H9 (cell line): ENCODE results near the gene CORIN. TPM values are rescaled to one million over a fixed set of nuclear protein-coding genes. Genes with fewer than 3 reads are reported as not detected.

Experiments used
- DNase-seq: peaks from one replicate; pipeline ENCODE4 v3.0.0-alpha.2; 2017
- H2AFZ ChIP-seq: one replicate; pipeline ENCODE4 v1.6.1; 2013; ENCODE audit warnings: mild to moderate bottlenecking, low read length, control low read depth, moderate library complexity
- H2AK5ac ChIP-seq: 2 replicates; pipeline ENCODE4 v1.6.1; 2013; ENCODE audit warnings: low read length, control low read depth, mixed read lengths; ENCODE audit not compliant: insufficient read length
- H2BK120ac ChIP-seq: one replicate; pipeline ENCODE4 v1.6.1; 2013; ENCODE audit warnings: low read depth, mild to moderate bottlenecking, low read length, control low read depth, inconsistent platforms; ENCODE audit not compliant: poor library complexity, severe bottlenecking
- H2BK12ac ChIP-seq: 2 replicates; pipeline ENCODE4 v1.6.1; 2013; ENCODE audit warnings: low read length, control low read depth, mixed read lengths, low read depth; ENCODE audit not compliant: insufficient read length
- H2BK15ac ChIP-seq: 2 replicates; pipeline ENCODE4 v1.6.1; 2013; ENCODE audit warnings: low read depth, low read length, control low read depth
- H2BK20ac ChIP-seq: one replicate; pipeline ENCODE4 v1.6.1; 2013; ENCODE audit warnings: low read depth, mild to moderate bottlenecking, low read length, control low read depth, inconsistent platforms; ENCODE audit not compliant: poor library complexity, severe bottlenecking
- H2BK5ac ChIP-seq: 2 replicates; pipeline ENCODE4 v1.6.1; 2013; ENCODE audit warnings: low read length, control low read depth, mixed read lengths; ENCODE audit not compliant: insufficient read length
- H3K14ac ChIP-seq: 2 replicates; pipeline ENCODE4 v1.6.1; 2013; ENCODE audit warnings: low read length, control low read depth; ENCODE audit not compliant: insufficient read depth
- H3K18ac ChIP-seq: 2 replicates; pipeline ENCODE4 v1.6.1; 2013; ENCODE audit warnings: low read depth, mild to moderate bottlenecking, mixed read lengths, low read length, control low read depth; ENCODE audit not compliant: insufficient read length
- H3K23ac ChIP-seq: 2 replicates; pipeline ENCODE4 v1.6.1; 2013; ENCODE audit warnings: low read length, control low read depth, mixed read lengths, low read depth; ENCODE audit not compliant: insufficient read length
- H3K23me2 ChIP-seq: 2 replicates; pipeline ENCODE4 v1.6.1; 2013; ENCODE audit warnings: low read depth, mild to moderate bottlenecking, mixed read lengths, low read length, control low read depth; ENCODE audit not compliant: insufficient read length, poor library complexity, severe bottlenecking
- H3K27ac ChIP-seq: 2 replicates; pipeline ENCODE4 v1.5.1; 2013; ENCODE audit warnings: low read length, control low read depth, mixed read lengths, low read depth; ENCODE audit not compliant: insufficient read length
- H3K27me3 ChIP-seq: 2 replicates; pipeline ENCODE4 v1.6.1; 2013; ENCODE audit warnings: low read length, control low read depth, inconsistent platforms; ENCODE audit not compliant: insufficient read depth
- H3K4ac ChIP-seq: 2 replicates; pipeline ENCODE4 v1.6.1; 2013; ENCODE audit warnings: low read depth, mild to moderate bottlenecking, control low read depth, inconsistent platforms, low read length, moderate library complexity
- H3K4me1 ChIP-seq: 2 replicates; pipeline ENCODE4 v1.6.1; 2013; ENCODE audit warnings: low read length, control low read depth, inconsistent platforms; ENCODE audit not compliant: insufficient read depth
- H3K4me2 ChIP-seq: 2 replicates; pipeline ENCODE4 v1.6.1; 2013; ENCODE audit warnings: low read length, control low read depth, mixed read lengths; ENCODE audit not compliant: insufficient read length, insufficient read depth
- H3K56ac ChIP-seq: 2 replicates; pipeline ENCODE4 v1.6.1; 2013; ENCODE audit warnings: low read depth, mild to moderate bottlenecking, mixed read lengths, low read length, control low read depth; ENCODE audit not compliant: insufficient read length
- H3K79me1 ChIP-seq: 2 replicates; pipeline ENCODE4 v1.6.1; 2013; ENCODE audit warnings: low read depth, mild to moderate bottlenecking, moderate library complexity, low read length, control low read depth, inconsistent platforms; ENCODE audit not compliant: insufficient read depth, poor library complexity, severe bottlenecking
- H3K79me2 ChIP-seq: 2 replicates; pipeline ENCODE4 v1.6.1; 2013; ENCODE audit warnings: low read length, control low read depth, inconsistent platforms; ENCODE audit not compliant: insufficient read depth
- H3K9ac ChIP-seq: 2 replicates; pipeline ENCODE4 v1.6.1; 2013; ENCODE audit warnings: low read length, control low read depth, mixed read lengths; ENCODE audit not compliant: insufficient read length; ENCODE audit errors: extremely low read depth
- H3K9me3 ChIP-seq: one replicate; pipeline ENCODE4 v1.6.1; 2013; ENCODE audit warnings: low read depth, low read length, inconsistent platforms; ENCODE audit not compliant: control insufficient read depth
- H3T11ph ChIP-seq: one replicate; pipeline ENCODE4 v1.6.1; 2013; ENCODE audit warnings: mild to moderate bottlenecking, low read length, control low read depth, inconsistent platforms
- H4K20me1 ChIP-seq: one replicate; pipeline ENCODE4 v1.6.1; 2013; ENCODE audit not compliant: control insufficient read depth, insufficient read length, insufficient read depth
- H4K5ac ChIP-seq: 2 replicates; pipeline ENCODE4 v1.6.1; 2013; ENCODE audit warnings: low read depth, mild to moderate bottlenecking, mixed read lengths, low read length, control low read depth; ENCODE audit not compliant: insufficient read length
- H4K8ac ChIP-seq: replicated peaks from 2 replicates; pipeline ENCODE4 v1.6.1; 2013; ENCODE audit warnings: low read length, control low read depth, mixed read lengths, low read depth; ENCODE audit not compliant: insufficient read length
- H4K91ac ChIP-seq: 2 replicates; pipeline ENCODE4 v1.6.1; 2013; ENCODE audit warnings: low read depth, mild to moderate bottlenecking, moderate library complexity, mixed read lengths, low read length, control low read depth; ENCODE audit not compliant: insufficient read length
- H3K27ac Mint-ChIP-seq, 3 experiments: 2 replicates in 2 of 3; 3 replicates in 1 of 3; pipeline ENCODE4 v1.8.0; 2020 to 2021; ENCODE audit warnings: mixed read lengths in 3 of 3, mild to moderate bottlenecking in 1 of 3, moderate library complexity in 1 of 3
- H3K27me3 Mint-ChIP-seq: 2 replicates; pipeline ENCODE4 v1.8.0; 2021; ENCODE audit warnings: low read depth, mild to moderate bottlenecking, moderate library complexity, mixed read lengths
- H3K36me3 Mint-ChIP-seq, 3 experiments: 2 replicates in 2 of 3; 3 replicates in 1 of 3; pipeline ENCODE4 v1.8.0; 2020 to 2021; ENCODE audit warnings: low read depth in 3 of 3, mixed read lengths in 3 of 3; ENCODE audit not compliant: insufficient read depth in 1 of 3
- H3K4me1 Mint-ChIP-seq, 2 experiments: 2 replicates each; pipeline ENCODE4 v1.8.0; 2020; ENCODE audit warnings: mixed read lengths in 2 of 2
- H3K4me3 Mint-ChIP-seq, 2 experiments: 2 replicates in 1 of 2; 3 replicates in 1 of 2; pipeline ENCODE4 v1.8.0; 2020 to 2021; ENCODE audit warnings: mild to moderate bottlenecking in 2 of 2, mixed read lengths in 2 of 2, moderate library complexity in 1 of 2
- H3K9me3 Mint-ChIP-seq, 2 experiments: 2 replicates in 1 of 2; 3 replicates in 1 of 2; pipeline ENCODE4 v1.8.0; 2020; ENCODE audit warnings: mild to moderate bottlenecking in 2 of 2, mixed read lengths in 2 of 2, moderate library complexity in 1 of 2
- CTCF ChIP-seq: fragments of 200-600 bp; sonication (generic); conservative IDR thresholded peaks from 3 replicates; pipeline ENCODE4 v1.8.0; 2021; ENCODE audit warnings: antibody characterized with exemption, mild to moderate bottlenecking
- WGBS: extraction: QIAGEN DNeasy Blood & Tissue Kit; methylation state at CpG from one replicate; pipeline ENCODE4 v1.1.7; 2013; ENCODE audit warnings: missing lambda C conversion rate, low lambda C conversion rate, mixed read lengths; ENCODE audit not compliant: insufficient read length; ENCODE audit errors: extremely low coverage; 5-methylcytosine and 5-hydroxymethylcytosine counted together
- total RNA-seq: library from RNA; stranded (reverse); gene quantifications from 2 replicates; pipeline ENCODE4 v1.2.1, GENCODE V29; 2021

Gene CORIN
- total RNA-seq, 1 experiment from 2014 or later = 0.39 TPM

GRCh38 chr4:47664051-47664826 lies 173.6 kb downstream of the CORIN start:
- no peak overlapping the region for H3K23ac ChIP-seq
- no peak for DNase-seq
- H3K79me1 ChIP-seq = no peaks in the 10 kb centered on the region
- H3K79me2 ChIP-seq = no peaks in the 10 kb centered on the region
- no peak overlapping the region for H2BK12ac ChIP-seq
- peaks cover 3 to 9% of the 10 kb centered on the region in 2 experiments for H3K4me1 Mint-ChIP-seq
- H3K27me3 Mint-ChIP-seq = no peaks in the 10 kb centered on the region
- no peak overlapping the region for H4K8ac ChIP-seq
- no peak overlapping the region for H2AFZ ChIP-seq
- no peak overlapping the region for H3K18ac ChIP-seq
- no peak overlapping the region for H3K4ac ChIP-seq
- H2BK5ac ChIP-seq = no peak overlapping the region
- H2AK5ac ChIP-seq = no peak overlapping the region
- no peak for TF ChIP-seq CTCF
- H3K4me2 ChIP-seq = no peak overlapping the region
- H3K27me3 ChIP-seq = no peaks in the 10 kb centered on the region
- H3T11ph ChIP-seq = no peak overlapping the region
- no peak overlapping the region for H4K91ac ChIP-seq
- no peak overlapping the region for H3K56ac ChIP-seq
- H3K23me2 ChIP-seq = no peaks in the 10 kb centered on the region
- peaks cover 0 to 2% (median 2%) of the 10 kb centered on the region in 3 experiments; a peak in 1 of 7 replicates for H3K36me3 Mint-ChIP-seq
- no peak overlapping the region for H3K9ac ChIP-seq
- H3K9me3 Mint-ChIP-seq = peaks cover 0 to 2% of the 10 kb centered on the region in 2 experiments; a peak in 1 of 5 replicates
- no peaks in the 10 kb centered on the region for H4K20me1 ChIP-seq
- no peak overlapping the region for H3K4me3 Mint-ChIP-seq
- H2BK20ac ChIP-seq = no peak overlapping the region
- H3K27ac ChIP-seq = no peak overlapping the region
- no peak overlapping the region for H3K27ac Mint-ChIP-seq
- H3K9me3 ChIP-seq = no peaks in the 10 kb centered on the region
- no peak overlapping the region for H3K14ac ChIP-seq
- WGBS = no CpG with 5 or more reads among the region's 8 CpGs
- no peak overlapping the region for H2BK15ac ChIP-seq
- H3K4me1 ChIP-seq = no peaks in the 10 kb centered on the region
- H2BK120ac ChIP-seq = no peak overlapping the region
- no peak overlapping the region for H4K5ac ChIP-seq
